Activated CD8-positive, alpha-beta memory T cell treated with anti-CD3 and anti-CD28 coated beads, Interleukin-2, amount 50 U/mL, for 24 hours (primary cell): Measurements from ENCODE around the gene GAB2.
"Not testable (repeated sequence)": the region's sequence is repeated elsewhere in the genome, so short reads cannot be mapped to it uniquely, and the experiment has no call there.

Source experiments
- DNase-seq: peaks from one replicate; pipeline ENCODE4 v3.0.0-alpha.2; 2020; ENCODE audit errors: extremely low read depth

The GAB2 gene

GRCh38 chr11:78417175-78417887, at the start of gene GAB2:
Gene GAB2 (minus strand): TSS chr11:78417820. CDS start chr11:78417720, 100 bp downstream.
- no peak for DNase-seq

GRCh38 chr11:78467370-78467769, 49.8 kb upstream of the GAB2 start:
- DNase-seq: no peak

GRCh38 chr11:78465169-78465942, 47.7 kb upstream of the GAB2 start:
- DNase-seq: no peak

GRCh38 chr11:78464787-78465168, 47.2 kb upstream of the GAB2 start:
- DNase-seq: not testable (repeated sequence)

- DNase-seq: no peak
These were observed 42.9 kb upstream of the GAB2 start for GRCh38 chr11:78460471-78460870.

GRCh38 chr11:78459738-78460137, 42.1 kb upstream of the GAB2 start:
- no peak for DNase-seq

- DNase-seq: no peak
These were observed 39.8 kb upstream of the GAB2 start for GRCh38 chr11:78457448-78457847.

- DNase-seq: no peak
These were observed 35.7 kb upstream of the GAB2 start for GRCh38 chr11:78453140-78453935.

GRCh38 chr11:78451371-78452150, 33.9 kb upstream of the GAB2 start:
- no peak for DNase-seq

GRCh38 chr11:78450866-78451265, 33.2 kb upstream of the GAB2 start:
- no peak for DNase-seq

GRCh38 chr11:78449866-78450265, 32.2 kb upstream of the GAB2 start:
- DNase-seq: no peak

- no peak for DNase-seq
These were observed 28.6 kb upstream of the GAB2 start for GRCh38 chr11:78446210-78446609.

- no peak for DNase-seq
These were observed 27.1 kb upstream of the GAB2 start for GRCh38 chr11:78444726-78445125.

- no peak for DNase-seq
These were observed 24.3 kb upstream of the GAB2 start for GRCh38 chr11:78441956-78442355.

GRCh38 chr11:78438298-78438975, 20.8 kb upstream of the GAB2 start:
- DNase-seq: no peak

GRCh38 chr11:78432956-78433355, 15.3 kb upstream of the GAB2 start:
- DNase-seq: no peak

- no peak for DNase-seq
These were observed 14.5 kb upstream of the GAB2 start for GRCh38 chr11:78432058-78432515.

- DNase-seq: no peak
These were observed 12.0 kb upstream of the GAB2 start for GRCh38 chr11:78429660-78430059.

- DNase-seq: no peak
These were observed 11.6 kb upstream of the GAB2 start for GRCh38 chr11:78429209-78429608.

- no peak for DNase-seq
These were observed 11.2 kb upstream of the GAB2 start for GRCh38 chr11:78428773-78429172.

- DNase-seq: no peak
These were observed 10.6 kb upstream of the GAB2 start for GRCh38 chr11:78428266-78428636.
